Measurements from ENCODE around the gene RNF130.

DNA sequence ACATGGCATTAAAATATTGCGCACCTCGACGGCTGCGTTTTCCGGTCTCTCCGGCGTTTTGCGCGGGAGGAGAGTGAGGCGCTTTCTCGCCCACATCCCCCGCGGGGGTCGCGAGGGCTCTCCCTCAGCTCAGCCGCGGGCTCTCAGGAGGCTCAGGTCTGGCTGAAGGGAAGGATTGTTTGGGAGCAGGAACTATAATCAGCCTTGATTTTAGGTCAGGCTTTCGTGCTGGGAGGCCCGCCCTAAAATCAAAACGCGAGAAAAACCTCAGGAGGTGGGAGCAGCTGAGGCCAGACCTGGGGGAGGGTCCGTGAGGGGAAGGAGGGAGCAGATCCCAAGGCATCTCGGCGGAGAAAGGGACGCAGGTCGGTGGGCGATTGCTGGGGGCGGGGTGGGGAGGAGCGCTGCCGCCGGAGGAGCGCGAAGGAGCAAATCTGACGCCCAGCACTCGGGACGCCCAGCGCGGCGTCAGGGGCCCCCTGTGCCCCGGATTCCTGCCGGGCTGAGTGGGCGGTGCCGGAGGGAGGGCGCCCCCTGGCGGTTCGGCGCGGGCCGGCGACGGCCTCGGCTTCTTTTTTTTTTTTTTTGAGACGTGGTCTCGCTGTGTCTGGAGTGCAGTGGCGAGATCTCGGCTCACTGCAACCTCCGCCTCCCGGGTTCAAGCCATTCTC lies 18.7 kb upstream of the RNF130 start:
- TF ChIP-seq, protein P1, sequence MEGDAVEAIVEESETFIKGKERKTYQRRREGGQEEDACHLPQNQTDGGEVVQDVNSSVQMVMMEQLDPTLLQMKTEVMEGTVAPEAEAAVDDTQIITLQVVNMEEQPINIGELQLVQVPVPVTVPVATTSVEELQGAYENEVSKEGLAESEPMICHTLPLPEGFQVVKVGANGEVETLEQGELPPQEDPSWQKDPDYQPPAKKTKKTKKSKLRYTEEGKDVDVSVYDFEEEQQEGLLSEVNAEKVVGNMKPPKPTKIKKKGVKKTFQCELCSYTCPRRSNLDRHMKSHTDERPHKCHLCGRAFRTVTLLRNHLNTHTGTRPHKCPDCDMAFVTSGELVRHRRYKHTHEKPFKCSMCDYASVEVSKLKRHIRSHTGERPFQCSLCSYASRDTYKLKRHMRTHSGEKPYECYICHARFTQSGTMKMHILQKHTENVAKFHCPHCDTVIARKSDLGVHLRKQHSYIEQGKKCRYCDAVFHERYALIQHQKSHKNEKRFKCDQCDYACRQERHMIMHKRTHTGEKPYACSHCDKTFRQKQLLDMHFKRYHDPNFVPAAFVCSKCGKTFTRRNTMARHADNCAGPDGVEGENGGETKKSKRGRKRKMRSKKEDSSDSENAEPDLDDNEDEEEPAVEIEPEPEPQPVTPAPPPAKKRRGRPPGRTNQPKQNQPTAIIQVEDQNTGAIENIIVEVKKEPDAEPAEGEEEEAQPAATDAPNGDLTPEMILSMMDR (IDR thresholded peaks at IDR 0.05): peak; percentile 80
- TF ChIP-seq EZH2 (IDR thresholded peaks at IDR 0.05): no peak
